HG03095 (cell line): ENCODE data around the gene PEX10.

Source experiments
- ATAC-seq: cut with Tn5 transposase; IDR thresholded peaks from one replicate; pipeline ENCODE4 v1.9.1; 2021; ENCODE audit warnings: moderate library complexity; ENCODE audit not compliant: unreplicated experiment

PEX10 gene

GRCh38 chr1:2389644-2390043 lies 22.7 kb downstream of the PEX10 start:
- ATAC-seq, result no peak

DNA sequence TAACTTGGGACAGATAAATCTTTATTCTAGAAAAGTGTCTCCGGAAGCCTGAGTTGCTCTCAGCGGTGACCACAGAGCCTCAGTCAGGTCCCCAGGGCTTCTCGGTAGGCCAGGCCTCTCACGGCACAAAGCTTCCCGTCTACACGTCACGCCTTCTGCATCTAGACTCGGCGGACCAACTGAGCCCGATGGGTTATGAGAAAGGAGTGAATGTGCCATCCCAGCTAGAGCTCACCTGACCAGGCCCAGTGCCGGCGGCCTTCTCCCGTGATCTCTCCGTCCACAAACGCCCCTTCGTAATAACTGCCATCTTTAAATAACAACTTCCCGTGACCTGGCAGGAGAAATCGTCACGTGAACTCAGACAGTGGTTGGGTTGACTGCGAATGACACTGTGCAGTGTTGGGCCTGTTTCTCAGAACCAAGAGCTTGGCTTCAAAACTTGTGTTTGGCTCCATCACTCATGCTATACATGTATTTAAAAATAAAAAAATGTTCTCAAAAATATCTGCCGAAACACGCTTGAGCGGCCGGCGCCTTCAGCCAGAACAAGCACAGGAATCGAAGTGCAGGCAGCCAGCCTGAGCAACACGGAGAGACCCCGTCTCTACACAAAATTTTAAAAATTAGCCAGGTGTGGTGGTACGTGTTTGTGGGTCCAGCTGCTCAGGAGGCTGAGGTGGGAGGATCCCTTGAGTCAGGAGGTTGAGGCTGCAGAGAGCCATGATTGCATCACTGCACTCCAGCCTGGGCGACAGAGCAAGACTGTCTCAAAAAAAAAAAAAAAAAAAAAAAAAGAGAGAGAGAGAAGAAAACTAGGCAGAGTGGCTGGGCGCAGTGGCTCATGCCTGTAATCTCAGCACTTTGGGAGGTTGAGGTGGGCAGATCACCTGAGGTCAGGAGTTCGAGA lies 24.1 kb downstream of the PEX10 start:
- ATAC-seq, result no peak

- no peak for ATAC-seq
Observed at GRCh38 chr1:2386636-2387611, 25.4 kb downstream of the PEX10 start.

- no peak for ATAC-seq
Observed at GRCh38 chr1:2385606-2386280, 26.6 kb downstream of the PEX10 start.

- ATAC-seq, result no peak
Observed at GRCh38 chr1:2384941-2385481, 27.4 kb downstream of the PEX10 start.

DNA sequence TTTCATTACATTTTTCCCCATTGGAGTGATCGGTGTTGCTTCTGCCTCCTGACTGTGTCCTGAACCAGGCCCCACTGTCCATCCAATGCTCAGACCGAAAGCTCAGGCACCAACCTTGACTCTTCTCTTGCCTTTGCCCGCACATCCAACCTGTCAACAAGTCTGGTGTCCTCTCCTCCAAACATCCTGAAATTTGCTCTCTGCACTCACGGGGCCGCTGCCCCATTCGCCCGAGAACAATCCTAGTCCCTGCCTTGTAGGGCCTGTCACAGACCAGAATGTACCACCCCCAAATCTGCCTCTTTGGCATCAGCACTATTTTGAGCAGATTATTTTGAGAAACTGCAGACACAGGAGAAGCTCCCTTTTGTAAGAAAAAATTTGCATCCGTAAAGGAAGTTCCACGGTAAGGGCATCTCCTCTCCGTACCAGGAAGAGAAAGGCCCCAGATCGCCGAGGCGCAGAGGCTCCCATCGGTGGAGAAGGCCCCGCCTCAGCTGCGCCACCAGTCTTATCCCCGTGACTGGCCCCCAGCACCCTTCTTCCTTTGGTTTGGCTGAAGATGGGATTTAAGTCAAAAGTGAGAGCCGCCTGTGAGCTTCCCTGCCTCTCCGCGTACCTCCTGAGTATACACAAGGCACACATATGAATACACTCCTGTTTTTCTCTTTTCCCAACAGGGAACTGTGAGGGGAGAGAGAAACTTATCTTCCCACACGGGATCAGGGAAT lies 28.1 kb downstream of the PEX10 start:
- no peak for ATAC-seq

DNA sequence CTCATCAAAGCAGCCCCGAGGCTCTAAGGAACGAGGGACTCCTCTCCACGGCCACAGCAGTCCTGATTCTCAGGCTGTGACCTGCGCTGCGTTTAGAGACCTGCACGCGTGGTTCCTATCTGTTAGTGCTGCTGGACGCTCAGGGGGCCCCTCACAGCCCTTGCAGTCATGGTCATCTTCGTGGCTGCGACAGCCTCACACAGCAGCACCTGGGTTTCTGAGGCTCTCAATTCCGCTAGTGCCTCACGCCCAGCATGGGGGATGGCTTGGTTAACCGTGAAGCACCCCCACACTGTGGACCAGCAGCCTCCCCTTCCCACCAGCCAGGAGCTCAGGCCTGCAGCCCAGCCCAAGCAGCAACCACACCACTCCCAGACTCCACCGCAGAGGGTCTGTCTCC lies 28.8 kb downstream of the PEX10 start:
- no peak for ATAC-seq

DNA sequence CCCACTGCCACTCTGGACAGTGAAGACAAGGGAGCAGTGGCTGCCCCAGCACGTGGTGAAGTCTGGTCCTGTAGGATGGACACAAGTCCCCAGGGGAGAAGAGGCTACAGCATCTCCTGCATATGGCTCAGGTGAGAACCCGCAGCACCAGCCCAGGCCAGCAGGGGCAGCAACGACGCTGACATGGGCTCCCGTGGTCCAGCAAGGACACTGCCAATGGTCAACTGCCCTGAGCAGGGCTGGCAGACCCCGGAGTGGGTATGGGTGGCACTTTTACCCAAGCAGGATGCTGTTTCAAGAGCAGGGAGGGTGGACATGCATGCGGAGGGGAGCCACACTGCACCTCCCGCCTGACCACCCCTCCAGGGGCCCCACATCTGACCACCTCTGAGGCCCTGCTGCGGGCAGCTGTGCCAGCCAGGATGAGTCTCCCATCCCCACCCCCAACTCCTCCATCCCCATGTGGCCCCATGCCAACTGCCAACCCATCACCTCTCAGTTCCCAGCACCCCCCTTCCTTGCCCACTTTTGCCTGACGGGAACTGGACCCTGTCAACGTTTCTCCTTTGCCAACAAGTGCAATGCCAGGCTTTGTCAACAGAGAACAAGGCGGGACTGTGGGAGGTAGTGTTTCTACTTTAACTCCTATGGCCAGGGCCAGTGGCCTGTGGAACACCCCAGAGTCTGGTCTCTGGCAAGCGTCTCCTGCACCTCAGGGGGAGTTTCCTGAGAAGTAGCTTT lies 29.6 kb downstream of the PEX10 start:
- ATAC-seq, result no peak

GRCh38 chr1:2381741-2382620 lies 30.4 kb downstream of the PEX10 start:
- no peak for ATAC-seq

GRCh38 chr1:2380816-2381591 lies 31.4 kb downstream of the PEX10 start:
- no peak for ATAC-seq

GRCh38 chr1:2379733-2380404 lies 32.5 kb downstream of the PEX10 start:
- no peak for ATAC-seq

- no peak for ATAC-seq
Observed at GRCh38 chr1:2378956-2379732, 33.2 kb downstream of the PEX10 start.

DNA sequence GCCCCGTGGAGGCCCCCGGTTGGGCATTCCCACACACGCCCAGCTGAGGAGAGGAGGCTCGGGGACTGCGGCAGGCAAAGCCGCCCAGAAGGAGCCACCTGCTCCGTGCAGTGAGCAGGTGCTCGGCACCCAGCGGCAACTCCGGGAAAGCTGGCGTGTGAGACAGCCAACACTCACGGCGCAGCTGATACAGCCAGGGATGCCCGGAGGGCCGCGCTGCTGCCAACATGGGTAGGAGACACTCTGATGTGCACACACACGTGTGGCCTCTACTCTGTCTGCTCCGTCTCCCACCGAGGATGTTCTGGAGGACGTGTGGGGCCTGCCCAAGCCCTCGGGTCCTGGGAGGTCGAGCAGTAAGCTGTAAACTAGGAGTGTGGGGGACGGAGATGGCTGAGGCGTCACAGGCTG lies 33.9 kb downstream of the PEX10 start:
- no peak for ATAC-seq

GRCh38 chr1:2377751-2378440 lies 34.5 kb downstream of the PEX10 start:
- no peak for ATAC-seq

DNA sequence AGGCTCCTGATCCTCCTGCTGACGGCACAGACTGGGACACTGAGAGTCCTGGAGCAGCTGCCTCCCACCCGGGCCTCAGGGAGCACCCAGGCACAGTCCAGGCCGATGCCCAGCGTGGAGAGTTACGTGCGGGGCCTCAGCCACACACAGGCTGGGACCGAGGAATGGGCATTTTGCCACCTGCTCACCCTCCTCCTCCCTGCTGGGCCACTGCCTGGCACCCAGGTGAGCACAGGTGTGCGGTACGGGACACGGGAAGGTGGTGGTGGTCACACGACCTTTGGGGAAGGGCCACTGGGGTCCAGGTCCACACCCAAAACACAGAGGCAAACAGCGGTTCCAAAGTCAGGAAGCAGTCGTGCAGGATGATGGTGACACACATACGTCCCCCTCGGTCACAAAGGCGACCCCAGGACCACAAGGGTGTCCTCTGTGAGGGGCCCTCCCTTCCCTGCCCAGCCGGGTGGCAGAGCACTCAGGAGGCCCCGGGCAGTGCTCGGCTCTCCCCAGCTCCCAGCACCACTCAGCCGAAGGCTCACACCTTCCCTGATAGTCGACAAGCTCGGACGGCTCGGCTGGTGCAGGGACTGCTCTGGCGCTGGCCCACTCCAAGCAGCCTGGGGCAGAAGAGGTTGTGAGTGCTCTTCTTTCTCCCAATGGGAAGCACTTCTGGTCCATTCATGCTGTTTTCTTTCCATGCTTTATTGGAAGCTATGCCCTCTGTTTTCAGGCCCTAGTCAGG lies 35.3 kb downstream of the PEX10 start:
- ATAC-seq, result no peak
